A549 (cell line): ENCODE results near the gene ZRANB3. TPM values are rescaled to one million over a fixed set of nuclear protein-coding genes. Genes with fewer than 3 reads are reported as not detected.
"Not testable (repeated sequence)": the region's sequence is repeated elsewhere in the genome, so short reads cannot be mapped to it uniquely, and the experiment has no call there.

Experiments used
- ATAC-seq, 2 experiments: fragments of 200-7000 bp in 1 of 2; fragments of >200 bp in 1 of 2; cut with Nextera tagmentation in 1 of 2; cut with Tn5 transposase in 1 of 2; 3 replicates each; pipeline versions ENCODE4 v1.8.0 to v1.9.1; 2018 to 2020; ENCODE audit warnings: mild to moderate bottlenecking in 1 of 2, moderate library complexity in 1 of 2
- CTCF ChIA-PET: fragments of 300-600 bp; sonication (Branson Sonifier 250); formaldehyde crosslinking; extraction: SDS; loops from one replicate; lab custom pipeline; 2021; ENCODE audit warnings: antibody characterized with exemption, inconsistent platforms; lab: Yijun Ruan, JAX
- POLR2A ChIA-PET: fragments of 350-600 bp; formaldehyde crosslinking; extraction: SDS; loops from one replicate; lab custom pipeline; 2021; ENCODE audit warnings: antibody characterized with exemption, inconsistent platforms; lab: Yijun Ruan, JAX
- DNase-seq, 2 experiments: peaks; one replicate each; pipeline versions ENCODE4 v3.0.0 to v3.0.0-alpha.2; 2011 to 2016; ENCODE audit warnings: low read depth in 1 of 2, low spot score in 1 of 2
- FAIRE-seq: peaks from 2 replicates; lab custom pipeline; 2011; peaks lifted over from hg19 to GRCh38; lab: Jason Lieb, UNC
- H3K27ac ChIP-seq, 2 experiments: fragments of >200 bp; sonication (Bioruptor Twin); formaldehyde crosslinking; 3 replicates each; pipeline ENCODE4 v1.5.1; 2016 to 2017
- H3K4me1 ChIP-seq: fragments of >200 bp; sonication (Bioruptor Twin); formaldehyde crosslinking; 3 replicates; pipeline ENCODE4 v1.6.1; 2016
- H3K4me2 ChIP-seq: fragments of >200 bp; sonication (Bioruptor Twin); formaldehyde crosslinking; 3 replicates; pipeline ENCODE4 v1.6.1; 2016
- H3K4me3 ChIP-seq: fragments of >200 bp; sonication (Bioruptor Twin); formaldehyde crosslinking; 3 replicates; pipeline ENCODE4 v1.5.1; 2016
- H3K9me3 ChIP-seq: fragments of >200 bp; sonication (Bioruptor Twin); formaldehyde crosslinking; 3 replicates; pipeline ENCODE4 v1.6.1; 2016
- BCL3 ChIP-seq: fragments of >200 bp; sonication (Bioruptor Twin); formaldehyde crosslinking; IDR thresholded peaks from 3 replicates; pipeline ENCODE4 v1.6.1; 2016
- BHLHE40 ChIP-seq: IDR thresholded peaks from 2 replicates; pipeline ENCODE4 v1.6.1; 2012; ENCODE audit warnings: low read depth, low read length, inconsistent platforms
- CTCF ChIP-seq: fragments of >200 bp; sonication (Bioruptor Twin); formaldehyde crosslinking; IDR thresholded peaks from 3 replicates; pipeline ENCODE4 v1.5.1; 2016
- ESRRA ChIP-seq: fragments of 150-350 bp; IDR thresholded peaks from 2 replicates; pipeline ENCODE4 v1.6.1; 2014; ENCODE audit warnings: mild to moderate bottlenecking, low read length, borderline replicate concordance
- HDAC2 ChIP-seq: fragments of 200-600 bp; sonication (generic); IDR thresholded peaks from 2 replicates; pipeline ENCODE4 v1.6.1; 2016
- HES2 ChIP-seq: fragments of >200 bp; sonication (Bioruptor Twin); formaldehyde crosslinking; IDR thresholded peaks from 2 replicates; pipeline ENCODE4 v1.6.1; 2016
- HEYL ChIP-seq: fragments of 250-450 bp; sonication (Bioruptor Pico); IDR thresholded peaks from 2 replicates; pipeline ENCODE4 v1.8.0; 2021; ENCODE audit warnings: mild to moderate bottlenecking, moderate library complexity
- HOXA7 ChIP-seq: fragments of 250-450 bp; sonication (Bioruptor Pico); IDR thresholded peaks from 2 replicates; pipeline ENCODE4 v1.5.0; 2020; ENCODE audit warnings: mild to moderate bottlenecking, moderate library complexity
- HOXB5 ChIP-seq: fragments of 250-450 bp; sonication (Bioruptor Pico); IDR thresholded peaks from 2 replicates; pipeline ENCODE4 v1.5.0; 2020; ENCODE audit warnings: mild to moderate bottlenecking, moderate library complexity
- JUN ChIP-seq, 2 experiments: fragments of >200 bp; sonication (Bioruptor Twin); formaldehyde crosslinking; IDR thresholded peaks; 2 replicates in 1 of 2; 3 replicates in 1 of 2; pipeline ENCODE4 v1.6.1; 2016 to 2017
- MAFK ChIP-seq: fragments of 450-650 bp; IDR thresholded peaks from 2 replicates; pipeline ENCODE4 v1.6.1; 2014; ENCODE audit not compliant: partially characterized antibody
- MAX ChIP-seq: IDR thresholded peaks from 2 replicates; pipeline ENCODE4 v1.6.1; 2012
- NFE2L2 ChIP-seq: fragments of 150-350 bp; conservative IDR thresholded peaks from 2 replicates; pipeline ENCODE4 v1.6.1; 2014; ENCODE audit warnings: low read length
- PHF8 ChIP-seq: fragments of 200-600 bp; sonication (generic); IDR thresholded peaks from 2 replicates; pipeline ENCODE4 v1.6.1; 2016; ENCODE audit warnings: low read depth, mild to moderate bottlenecking, antibody characterized with exemption, moderate library complexity, borderline replicate concordance
- POLR2A ChIP-seq: IDR thresholded peaks from 2 replicates; pipeline ENCODE4 v1.6.1; 2012; ENCODE audit warnings: mild to moderate bottlenecking, low read length
- RCOR1 ChIP-seq: fragments of 150-350 bp; IDR thresholded peaks from 2 replicates; pipeline ENCODE4 v1.6.1; 2014; ENCODE audit warnings: antibody characterized with exemption, low read length, low read depth
- RFX5 ChIP-seq: fragments of 450-650 bp; IDR thresholded peaks from 2 replicates; pipeline ENCODE4 v1.7.1; 2014; ENCODE audit warnings: antibody characterized with exemption, mild to moderate bottlenecking, moderate library complexity
- RNF2 ChIP-seq: fragments of 200-600 bp; sonication (generic); IDR thresholded peaks from 2 replicates; pipeline ENCODE4 v1.6.1; 2016; ENCODE audit warnings: low read depth, mild to moderate bottlenecking, antibody characterized with exemption, moderate library complexity, borderline replicate concordance
- SREBF2 ChIP-seq: fragments of 450-650 bp; IDR thresholded peaks from 2 replicates; pipeline ENCODE4 v1.6.1; 2014; ENCODE audit warnings: mild to moderate bottlenecking, moderate library complexity
- ZFP36 ChIP-seq: fragments of 450-650 bp; IDR thresholded peaks from 2 replicates; pipeline ENCODE4 v1.6.1; 2014; ENCODE audit warnings: borderline replicate concordance; ENCODE audit not compliant: partially characterized antibody
- ZNF302 ChIP-seq: fragments of 250-450 bp; sonication (Bioruptor Pico); IDR thresholded peaks from 2 replicates; pipeline ENCODE4 v1.9.0; 2021; ENCODE audit warnings: inconsistent platforms, mild to moderate bottlenecking, moderate library complexity
- WGBS: methylation state at CpG from one replicate; pipeline ENCODE4 v1.1.6; 2017; ENCODE audit errors: missing lambda C conversion rate; 5-methylcytosine and 5-hydroxymethylcytosine counted together
- polyA plus RNA-seq, 4 experiments: library from polyadenylated mRNA; depleted of rRNA in 3 of 4; stranded (reverse); fragments of >200 nt; fragmentation: RNase III in 1 of 4; extraction: RNeasy Plus Mini Kit Qiagen cat#74134 plus additional on column Dnase treatment in 1 of 4; gene quantifications; 2 replicates in 3 of 4; 3 replicates in 1 of 4; pipeline ENCODE4 v1.2.3, GENCODE V29; 2011 to 2017
- TF ChIP-seq, protein P1 (sequence below): fragments of 250-450 bp; sonication (Bioruptor Pico); IDR thresholded peaks from 2 replicates; pipeline ENCODE4 v1.5.0; 2021; ENCODE audit warnings: mild to moderate bottlenecking, moderate library complexity, borderline replicate concordance

The ZRANB3 gene
- polyA plus RNA-seq, 2 of the 4 experiments (the other 2 are of a cell fraction) = 6.2 to 12.4 TPM

DNA sequence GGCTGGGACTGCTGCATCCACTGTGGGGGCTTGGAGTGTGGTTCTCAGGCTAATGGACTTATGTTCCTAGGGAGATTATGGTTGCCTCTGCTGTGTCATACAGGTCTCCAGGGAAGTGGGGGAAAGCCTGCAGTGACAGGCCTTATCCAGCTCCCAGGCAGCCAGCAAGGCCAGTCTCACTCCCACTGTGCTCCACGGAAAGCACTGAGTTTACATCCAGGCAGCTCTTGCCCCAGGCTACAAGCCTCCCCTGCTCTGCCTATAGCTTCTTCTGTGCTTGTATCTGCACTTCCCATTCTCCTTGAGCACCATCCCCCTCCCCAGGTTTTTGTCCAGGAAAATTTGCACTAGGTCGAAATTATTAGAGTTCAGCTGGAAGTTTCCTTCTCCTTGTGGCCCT is 231.9 kb downstream of the ZRANB3 start:
- TF ChIP-seq ESRRA (no peak), PHF8 (no peak)
- Histone ChIP-seq H3K4me2 (no peak overlapping the region), H3K4me3 (no peak overlapping the region), H3K27ac (no peak overlapping the region), H3K4me1 (no peaks in the 10 kb centered on the region), H3K9me3 (no peaks in the 10 kb centered on the region)
- ChIA-PET CTCF (no interaction called here), POLR2A (no interaction called here)
- 83% methylated on average over 2 of the region's 2 CpGs for WGBS
- DNase-seq (no peak), ATAC-seq (no peak), FAIRE-seq (no peak)

- POLR2A ChIA-PET, ATAC-seq: not testable (repeated sequence)
Measured at GRCh38 chr2:135287121-135287520, 243.9 kb downstream of the ZRANB3 start.

DNA sequence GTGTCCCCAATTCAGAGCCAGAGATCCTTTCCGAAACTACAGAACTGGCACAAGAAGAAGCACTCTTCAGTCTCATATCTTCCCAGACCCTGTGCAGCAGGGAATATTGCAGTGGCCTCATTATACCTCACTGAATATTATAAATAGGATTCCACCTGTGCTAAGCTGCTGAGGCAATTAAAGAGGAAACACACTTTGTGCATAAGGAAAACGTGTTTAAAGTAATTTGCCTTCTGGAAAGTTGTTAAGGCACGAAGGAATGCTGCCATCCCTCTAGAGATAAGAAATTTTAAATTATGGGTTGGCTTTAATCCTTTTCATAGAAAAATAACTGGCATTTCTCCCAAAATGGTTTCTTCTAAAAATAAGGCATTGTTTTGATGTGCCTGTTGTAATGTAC is 245.6 kb downstream of the ZRANB3 start:
- Histone ChIP-seq H3K27ac (no peak overlapping the region), H3K4me3 (no peak overlapping the region), H3K4me1 (no peaks in the 10 kb centered on the region), H3K9me3 (0 out of 3 replicates have a peak, but pooled peaks cover 2% of the 10 kb centered on the region), H3K4me2 (no peak overlapping the region)
- POLR2A ChIA-PET = no interaction called here
- no peak for TF ChIP-seq JUN (IDR thresholded peaks at IDR 0.05)
- no peak for TF ChIP-seq RCOR1
- no peak for TF ChIP-seq POLR2A
- no peak for TF ChIP-seq BCL3
- TF ChIP-seq PHF8 = no peak
- no peak for TF ChIP-seq NFE2L2
- no peak for TF ChIP-seq ESRRA
- FAIRE-seq = no peak
- WGBS = 75% methylated on average over 3 of the region's 3 CpGs
- ATAC-seq = no peak
- CTCF ChIA-PET = no interaction called here
- no peak for DNase-seq

More at GRCh38 chr2:135287121-135287520, 243.9 kb downstream of the ZRANB3 start:
- CTCF ChIA-PET, H3K4me3 ChIP-seq, H3K4me1 ChIP-seq, H3K9me3 ChIP-seq, H3K4me2 ChIP-seq, H3K27ac ChIP-seq, DNase-seq, FAIRE-seq: not testable (repeated sequence)

- no peak for DNase-seq
- TF ChIP-seq, protein P1, sequence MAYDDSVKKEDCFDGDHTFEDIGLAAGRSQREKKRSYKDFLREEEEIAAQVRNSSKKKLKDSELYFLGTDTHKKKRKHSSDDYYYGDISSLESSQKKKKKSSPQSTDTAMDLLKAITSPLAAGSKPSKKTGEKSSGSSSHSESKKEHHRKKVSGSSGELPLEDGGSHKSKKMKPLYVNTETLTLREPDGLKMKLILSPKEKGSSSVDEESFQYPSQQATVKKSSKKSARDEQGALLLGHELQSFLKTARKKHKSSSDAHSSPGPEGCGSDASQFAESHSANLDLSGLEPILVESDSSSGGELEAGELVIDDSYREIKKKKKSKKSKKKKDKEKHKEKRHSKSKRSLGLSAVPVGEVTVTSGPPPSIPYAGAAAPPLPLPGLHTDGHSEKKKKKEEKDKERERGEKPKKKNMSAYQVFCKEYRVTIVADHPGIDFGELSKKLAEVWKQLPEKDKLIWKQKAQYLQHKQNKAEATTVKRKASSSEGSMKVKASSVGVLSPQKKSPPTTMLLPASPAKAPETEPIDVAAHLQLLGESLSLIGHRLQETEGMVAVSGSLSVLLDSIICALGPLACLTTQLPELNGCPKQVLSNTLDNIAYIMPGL (CRISPR knock-in tag) = no peak
- no peak for TF ChIP-seq HDAC2
- no peak for TF ChIP-seq RFX5
- no peak for TF ChIP-seq MAX
- no peak for TF ChIP-seq MAFK
- no peak for TF ChIP-seq PHF8
- no peak for TF ChIP-seq HEYL (CRISPR knock-in tag)
- TF ChIP-seq SREBF2 = no peak
- TF ChIP-seq HOXA7 = no peak
- TF ChIP-seq BHLHE40 = no peak
- no peak for TF ChIP-seq CTCF
- TF ChIP-seq ZFP36 = no peak
- no peak for TF ChIP-seq ZNF302 (CRISPR knock-in tag)
- TF ChIP-seq HOXB5 (CRISPR knock-in tag) = no peak
- TF ChIP-seq JUN (IDR thresholded peaks at IDR 0.05) = no peak
- TF ChIP-seq HES2 = no peak
- TF ChIP-seq RNF2 = no peak
- TF ChIP-seq NFE2L2 = no peak
- ChIA-PET POLR2A (no interaction called here), CTCF (no interaction called here)
- Histone ChIP-seq H3K27ac (no peak overlapping the region), H3K4me1 (no peaks in the 10 kb centered on the region), H3K4me2 (no peak overlapping the region), H3K4me3 (no peak overlapping the region), H3K9me3 (no peaks in the 10 kb centered on the region)
- WGBS = 86% methylated on average over 1 of the region's 1 CpG
- no peak for ATAC-seq
- no peak for FAIRE-seq
Measured at GRCh38 chr2:135281379-135281778, 249.6 kb downstream of the ZRANB3 start.
